AG04450 (cell line): Measurements from ENCODE around the gene CTDSP1. TPM values are rescaled to one million over a fixed set of nuclear protein-coding genes. Genes with fewer than 3 reads are reported as not detected.

Experiments used
- CTCF ChIA-PET: fragments of 300-600, 350-600 bp; formaldehyde crosslinking; extraction: SDS; loops from one replicate; lab custom pipeline; 2022; ENCODE audit warnings: antibody characterized with exemption, inconsistent platforms; lab: Charles Lee
- POLR2A ChIA-PET: fragments of 350-600 bp; formaldehyde crosslinking; extraction: SDS; loops from one replicate; lab custom pipeline; 2021; ENCODE audit warnings: antibody characterized with exemption, inconsistent platforms; lab: Yijun Ruan, JAX
- DNase-seq: peaks from one replicate; pipeline ENCODE4 v3.0.0-alpha.2; 2011; ENCODE audit warnings: low read depth, low spot score
- H3K27ac ChIP-seq: one replicate; pipeline ENCODE4 v1.5.1; 2012; ENCODE audit warnings: low read depth, low read length, control low read depth
- H3K27me3 ChIP-seq: one replicate; pipeline ENCODE4 v1.6.0; 2012; ENCODE audit warnings: low read length; ENCODE audit not compliant: control insufficient read depth, insufficient read depth
- H3K4me3 ChIP-seq: 2 replicates; pipeline ENCODE4 v1.5.1; 2011; ENCODE audit warnings: mild to moderate bottlenecking, low read depth, low read length, control low read depth
- H3K9me3 ChIP-seq: 2 replicates; pipeline ENCODE4 v1.5.1; 2012; ENCODE audit warnings: low read length; ENCODE audit not compliant: control insufficient read depth, insufficient read depth
- CTCF ChIP-seq: IDR thresholded peaks from 2 replicates; pipeline ENCODE4 v1.5.1; 2011; ENCODE audit warnings: low read depth, low read length, control low read depth, inconsistent platforms
- polyA plus RNA-seq: library from polyadenylated mRNA; depleted of rRNA; stranded (reverse); fragments of >200 nt; gene quantifications from 2 replicates; pipeline ENCODE4 v1.2.3, GENCODE V29; 2011

CTDSP1 gene
- polyA plus RNA-seq, 1 experiment, result 51.3 TPM

GRCh38 chr2:218370410-218371063 is 29.1 kb upstream of the CTDSP1 start:
- Histone ChIP-seq H3K9me3 (peaks cover 9% of the 10 kb centered on the region), H3K27ac (no peak overlapping the region), H3K27me3 (peaks cover 4% of the 10 kb centered on the region), H3K4me3 (no peak overlapping the region)
- peak; percentile 10 for DNase-seq
- TF ChIP-seq CTCF, result no peak
- POLR2A ChIA-PET, result interaction anchor here (0.6 kb wide), 1 partner anchor 85 kb away, joined by 3 read pairs; no protein-coding TSS in a partner anchor
- CTCF ChIA-PET, result interaction anchor here (1.3 to 1.6 kb wide), 2 partner anchors 15 to 25 kb away, joined by 3 to 6 read pairs; no protein-coding TSS in a partner anchor

- Histone ChIP-seq H3K27me3 (no peaks in the 10 kb centered on the region), H3K27ac (no peak overlapping the region), H3K4me3 (no peak overlapping the region), H3K9me3 (peaks cover 6% of the 10 kb centered on the region)
- TF ChIP-seq CTCF, result no peak
- no peak for DNase-seq
- POLR2A ChIA-PET, result no interaction called here
- CTCF ChIA-PET, result no interaction called here
Observed at GRCh38 chr2:218371983-218372350, 27.7 kb upstream of the CTDSP1 start.

- Histone ChIP-seq H3K27ac (no peak overlapping the region), H3K9me3 (no peaks in the 10 kb centered on the region), H3K4me3 (no peak overlapping the region), H3K27me3 (peaks cover 2% of the 10 kb centered on the region)
- TF ChIP-seq CTCF, result no peak
- POLR2A ChIA-PET, result no interaction called here
- DNase-seq, result no peak
- CTCF ChIA-PET, result no interaction called here
Observed at GRCh38 chr2:218374795-218375194, 24.9 kb upstream of the CTDSP1 start.

GRCh38 chr2:218375212-218375611 is 24.5 kb upstream of the CTDSP1 start:
- CTCF ChIA-PET, result no interaction called here
- TF ChIP-seq CTCF, result no peak

GRCh38 chr2:218378053-218378452 is 21.6 kb upstream of the CTDSP1 start:
- POLR2A ChIA-PET, result no interaction called here
- Histone ChIP-seq H3K27me3 (peaks cover 15% of the 10 kb centered on the region), H3K4me3 (no peak overlapping the region), H3K27ac (no peak overlapping the region), H3K9me3 (no peaks in the 10 kb centered on the region)
- no peak for TF ChIP-seq CTCF
- DNase-seq, result no peak
- CTCF ChIA-PET, result interaction anchor here (0.8 to 1.5 kb wide), 3 partner anchors 18 to 85 kb away, joined by 5 to 7 read pairs (median 6); partner anchors contain the start of gene CATIP

More at GRCh38 chr2:218375212-218375611, 24.5 kb upstream of the CTDSP1 start:
- no peak for DNase-seq
- Histone ChIP-seq H3K9me3 (no peaks in the 10 kb centered on the region), H3K27ac (no peak overlapping the region), H3K27me3 (peaks cover 2% of the 10 kb centered on the region), H3K4me3 (no peak overlapping the region)
- POLR2A ChIA-PET, result interaction anchor here (0.7 kb wide), 1 partner anchor 11 kb away, joined by 6 read pairs; no protein-coding TSS in a partner anchor
